ENCODE results near the gene SNIP1. TPM values are rescaled to one million over a fixed set of nuclear protein-coding genes. Genes with fewer than 3 reads are reported as not detected.
"Not testable (repeated sequence)": the region's sequence is repeated elsewhere in the genome, so short reads cannot be mapped to it uniquely, and the experiment has no call there.

The SNIP1 gene
- 25.0 TPM for total RNA-seq

GRCh38 chr1:37553927-37554808 lies at the start of gene SNIP1:
TSS of gene SNIP1 (minus strand) at chr1:37554293. CDS start at chr1:37554229, 64 bp downstream.
- DNase-seq = peak; percentile 90

GRCh38 chr1:37602750-37603694 lies 48.9 kb upstream of the SNIP1 start:
- DNase-seq = no peak

GRCh38 chr1:37601441-37601840 lies 47.3 kb upstream of the SNIP1 start:
- DNase-seq = no peak

GRCh38 chr1:37599940-37600339 lies 45.8 kb upstream of the SNIP1 start:
- DNase-seq = no peak

GRCh38 chr1:37596182-37596667 lies 42.1 kb upstream of the SNIP1 start:
- no peak for DNase-seq

GRCh38 chr1:37595440-37596181 lies 41.5 kb upstream of the SNIP1 start, which contains the start of gene GNL2:
TSS of gene GNL2 (minus strand) at chr1:37595937. CDS start at chr1:37595822, 115 bp downstream.
- peak; percentile 89 for DNase-seq

DNA sequence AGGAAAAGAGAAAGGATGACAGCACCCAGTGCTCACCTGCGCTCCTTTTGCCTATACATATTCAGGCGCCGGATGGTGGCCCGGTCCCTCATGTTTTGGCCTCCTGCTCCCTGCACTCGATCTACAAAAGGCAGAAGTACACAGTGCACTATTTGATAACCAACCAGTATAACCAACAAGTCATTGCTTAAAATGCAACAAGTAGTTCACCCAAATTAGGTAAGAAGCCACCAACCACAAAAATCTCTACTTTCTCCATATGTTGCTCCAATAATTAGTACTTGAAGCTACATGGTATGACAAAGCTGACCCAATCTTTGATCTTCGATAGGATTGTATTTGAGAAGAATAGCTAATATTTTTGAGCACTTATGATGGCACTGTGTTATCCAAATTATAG lies 39.6 kb upstream of the SNIP1 start:
- no peak for DNase-seq

- no peak for DNase-seq
These were observed 34.8 kb upstream of the SNIP1 start for GRCh38 chr1:37588939-37589338.

DNA sequence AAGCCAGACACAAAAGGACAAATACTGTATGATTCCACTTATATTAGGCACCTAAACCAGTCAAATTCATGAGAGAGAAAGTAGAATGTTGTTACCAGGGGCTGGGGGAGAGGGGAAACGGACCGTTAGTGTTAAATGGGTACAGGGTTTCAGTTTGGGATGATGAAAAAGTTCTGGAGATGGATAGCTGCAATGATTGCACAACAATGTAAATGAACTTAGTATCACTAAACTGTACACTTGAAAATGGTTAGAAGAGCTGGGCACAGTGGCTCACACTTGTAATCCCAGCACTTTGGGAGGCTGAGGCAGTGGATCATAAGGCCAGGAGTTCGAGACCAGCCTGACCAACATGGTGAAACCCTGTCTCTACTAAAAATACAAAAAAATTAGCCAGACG lies 30.5 kb upstream of the SNIP1 start:
- not testable (repeated sequence) for DNase-seq

GRCh38 chr1:37575692-37576091 lies 21.6 kb upstream of the SNIP1 start:
- DNase-seq = no peak

DNA sequence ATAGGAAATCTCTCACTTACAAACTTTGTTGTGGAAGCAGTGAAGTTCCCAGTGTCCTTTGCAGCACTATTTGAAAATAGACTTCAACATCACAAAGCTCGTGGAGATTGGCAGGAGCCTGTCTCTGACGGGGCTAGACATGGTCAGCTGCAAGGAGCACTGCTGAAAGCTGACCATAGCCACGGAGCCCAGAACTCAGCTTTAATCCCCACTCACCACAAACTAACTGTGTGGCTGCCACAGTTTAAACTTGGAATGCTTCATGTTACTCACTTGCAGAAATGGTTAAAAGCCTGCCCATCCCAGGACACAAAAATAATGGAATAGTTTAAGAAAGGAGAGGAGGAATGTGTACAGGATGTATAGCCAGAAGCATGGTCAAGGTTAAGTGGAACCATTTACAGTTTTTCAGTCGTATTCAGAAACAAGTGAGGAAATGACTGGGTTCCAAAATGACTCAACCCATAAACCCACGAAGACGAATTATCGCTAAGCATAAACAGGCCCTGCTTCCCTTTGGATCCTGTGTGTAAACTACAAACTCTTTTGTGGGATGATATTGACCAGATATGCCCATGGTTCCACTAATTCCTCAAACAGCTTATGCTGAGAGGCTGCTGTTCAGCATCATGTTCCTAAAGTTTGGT lies 20.9 kb upstream of the SNIP1 start:
- DNase-seq = no peak

- DNase-seq = no peak
These were observed 16.6 kb upstream of the SNIP1 start for GRCh38 chr1:37570528-37571334.

GRCh38 chr1:37567023-37567422 lies 12.9 kb upstream of the SNIP1 start:
- DNase-seq = no peak

- no peak for DNase-seq
These were observed 10.8 kb upstream of the SNIP1 start for GRCh38 chr1:37564892-37565291.

GRCh38 chr1:37562984-37563383 lies 8.9 kb upstream of the SNIP1 start:
- DNase-seq = no peak

DNA sequence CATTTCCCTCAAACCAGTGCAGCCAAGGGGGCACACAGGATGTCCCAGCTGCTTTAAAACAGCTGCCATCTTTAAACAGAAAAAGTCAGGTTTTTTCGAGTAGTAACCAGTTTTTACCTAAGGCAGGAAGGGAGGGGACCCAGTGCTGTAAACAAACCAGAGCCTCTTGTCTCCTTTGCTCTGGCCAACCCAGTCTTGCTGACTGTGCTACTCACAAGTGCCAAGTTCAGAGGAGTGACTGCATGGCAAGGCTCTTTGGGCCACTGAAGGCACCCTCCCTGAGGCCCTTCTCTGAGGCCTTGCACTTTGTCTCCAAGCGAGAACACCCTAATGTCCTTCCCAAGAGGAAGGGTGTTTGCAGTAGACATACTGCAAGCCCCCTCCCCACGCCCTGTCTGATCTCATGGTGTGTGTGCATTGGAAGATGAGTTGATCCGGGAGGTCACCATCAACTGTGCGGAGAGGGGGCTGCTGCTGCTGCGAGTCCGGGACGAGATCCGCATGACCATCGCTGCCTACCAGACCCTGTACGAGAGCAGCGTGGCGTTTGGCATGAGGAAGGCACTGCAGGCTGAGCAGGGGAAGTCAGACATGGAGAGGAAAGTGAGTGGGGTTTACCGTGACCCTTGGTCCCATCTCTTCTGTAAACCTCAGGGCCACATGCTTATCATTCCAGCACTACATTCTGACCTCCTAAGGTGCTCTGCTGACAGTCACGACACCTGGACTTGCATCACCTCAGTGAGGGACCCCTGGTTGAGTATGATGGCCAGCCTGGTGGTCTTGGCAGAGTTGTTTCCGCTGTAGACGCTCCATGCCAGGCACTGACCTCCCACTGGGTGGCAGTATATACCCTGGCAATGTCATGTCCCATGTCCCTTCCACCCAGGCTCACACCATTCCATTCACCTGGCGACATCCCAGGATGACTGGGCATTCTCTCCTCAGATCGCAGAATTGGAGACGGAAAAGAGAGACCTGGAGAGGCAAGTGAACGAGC lies 7.3 kb upstream of the SNIP1 start:
- no peak for DNase-seq

GRCh38 chr1:37560401-37561132 lies 6.5 kb upstream of the SNIP1 start:
- no peak for DNase-seq

DNA sequence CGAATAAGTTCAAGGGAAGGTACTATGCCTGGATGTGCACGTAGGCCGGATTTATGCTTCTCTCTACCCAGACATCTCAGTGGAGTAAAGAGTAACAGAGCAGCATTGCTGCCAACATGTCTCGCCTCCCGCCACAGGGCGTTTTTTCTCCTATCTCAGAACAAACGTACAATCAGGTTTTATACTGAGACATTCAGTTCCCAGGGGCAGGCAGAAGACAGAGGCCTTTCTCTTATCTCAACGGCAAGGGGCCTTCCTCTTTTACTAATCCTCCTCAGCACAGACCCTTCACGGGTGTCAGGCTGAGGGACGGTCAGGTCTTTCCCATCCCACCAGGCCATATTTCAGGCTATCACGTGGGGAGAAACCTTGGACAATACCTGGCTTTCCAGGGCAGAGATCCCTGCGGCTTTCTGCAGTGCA lies 5.9 kb upstream of the SNIP1 start:
- not testable (repeated sequence) for DNase-seq

DNA sequence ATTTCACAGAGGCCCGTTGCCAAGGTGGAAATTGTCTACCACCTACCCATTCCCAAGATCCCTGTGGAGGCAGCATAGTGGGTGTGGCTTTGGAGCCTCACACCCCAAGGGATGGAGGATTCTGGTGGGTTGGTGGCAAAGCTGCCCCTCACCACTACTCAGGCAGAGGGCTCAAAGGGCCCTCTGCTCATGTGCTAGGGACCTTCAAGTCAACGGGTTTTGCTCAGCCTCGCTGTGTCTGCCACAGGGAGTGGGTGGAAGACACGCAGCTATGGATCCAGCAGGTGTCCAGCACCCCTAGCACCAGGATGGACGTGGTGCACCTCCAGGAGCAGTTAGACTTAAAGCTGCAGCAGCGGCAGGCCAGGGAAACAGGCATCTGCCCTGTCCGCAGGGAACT lies 5.0 kb upstream of the SNIP1 start:
- no peak for DNase-seq
